Mucosa of descending colon (tissue), 3 donors: ENCODE data around the gene NCOR1. TPM values are rescaled to one million over a fixed set of nuclear protein-coding genes. Genes with fewer than 3 reads are reported as not detected.

Experiments
- ATAC-seq: fragments of 200-7000 bp; cut with Tn5 transposase; one replicate; pipeline ENCODE4 v1.9.1; 2020; ENCODE audit warnings: mild to moderate bottlenecking, moderate library complexity
- DNase-seq, 3 donors: peaks; one replicate each; pipeline ENCODE4 v3.0.0-alpha.2; 2020
- H3K36me3 ChIP-seq: fragments of 200-600 bp; one replicate; pipeline ENCODE4 v1.8.0; 2021; ENCODE audit warnings: low read depth, mild to moderate bottlenecking
- H3K4me1 ChIP-seq: fragments of 200-600 bp; one replicate; pipeline ENCODE4 v1.8.0; 2021; ENCODE audit warnings: low read depth, mild to moderate bottlenecking
- H3K4me3 ChIP-seq: fragments of 200-600 bp; one replicate; pipeline ENCODE4 v1.8.0; 2021; ENCODE audit warnings: mild to moderate bottlenecking
- H3K9me3 ChIP-seq: fragments of 200-600 bp; one replicate; pipeline ENCODE4 v1.8.0; 2021; ENCODE audit warnings: mild to moderate bottlenecking
- CTCF ChIP-seq: fragments of 200-600 bp; IDR thresholded peaks from one replicate; pipeline ENCODE4 v1.8.0; 2022; ENCODE audit warnings: antibody characterized with exemption, mild to moderate bottlenecking
- intact Hi-C, 2 donors: fragments of 100-400 bp; cut with DNase I in 1 of 2; cut with micrococcal nuclease in 1 of 2; formaldehyde crosslinking; loops; one replicate each; pipeline versions ENCODE4 v1.11.0 to v1.11.1; 2022; cut with DNase I, micrococcal nuclease
- total RNA-seq, 3 donors: library from RNA; stranded (reverse); fragmentation: NEBNext Ultra II Directional in 2 of 3; extraction: Animal tissue kit (Norgen Biotek cat#: 25700) in 2 of 3; gene quantifications; one replicate each; pipeline versions ENCODE4 v1.2.1 to v1.2.4, GENCODE V29; 2021 to 2023
- donor health status: DM: no; HTN: no; CAD: no; lungs with moderate emphysema.
- donor health status: DM: no; HTN: no; CAD: no.
- donor health status: DM: no; HTN: yes; CAD: no.

NCOR1 gene
- total RNA-seq, 3 donors from 2014 or later: 196 to 238 (median 227) TPM

DNA sequence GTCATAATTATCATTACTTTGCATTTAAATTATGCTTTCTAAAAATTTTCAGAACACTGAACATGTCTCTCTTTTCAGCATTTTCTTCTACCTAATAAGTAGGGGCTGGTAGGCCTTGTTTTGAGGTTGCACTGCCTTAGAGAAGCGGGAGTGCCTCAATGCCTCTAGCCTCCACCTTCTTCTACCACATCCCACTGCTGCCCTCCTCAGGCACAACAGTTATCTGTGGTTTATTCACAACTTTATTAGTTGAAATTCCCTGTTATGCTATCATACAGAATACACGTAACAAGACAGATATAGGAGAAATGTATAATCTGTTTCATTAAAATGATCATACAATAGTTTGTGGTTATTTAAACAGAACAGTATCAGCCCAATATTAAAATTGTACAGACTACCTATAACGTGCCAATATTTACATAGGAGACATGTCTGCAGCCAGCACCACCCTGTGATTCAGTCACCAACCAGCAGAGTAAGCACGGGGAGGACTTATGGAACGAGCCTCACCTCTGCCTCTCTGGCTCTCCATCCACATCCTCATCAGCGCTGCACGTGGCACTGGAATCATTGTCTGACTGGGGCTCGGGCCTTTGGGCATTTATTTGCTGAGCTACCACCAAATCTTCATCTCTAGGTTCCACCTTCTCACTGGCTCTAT lies 114.5 kb downstream of the NCOR1 start:
- peaks cover 5% of the 10 kb centered on the region for H3K36me3 ChIP-seq
- no peak for TF ChIP-seq CTCF
- peaks cover 2% of the 10 kb centered on the region for H3K9me3 ChIP-seq
- no peaks in the 10 kb centered on the region for H3K4me1 ChIP-seq
- intact Hi-C loops: no loop called here
- DNase-seq: no peak
- peak; percentile 25 for ATAC-seq
- no peak overlapping the region for H3K4me3 ChIP-seq

GRCh38 chr17:16091773-16092172 lies 123.6 kb downstream of the NCOR1 start:
- Histone ChIP-seq H3K4me1 (no peaks in the 10 kb centered on the region), H3K36me3 (no peaks in the 10 kb centered on the region), H3K4me3 (no peak overlapping the region), H3K9me3 (peaks cover 2% of the 10 kb centered on the region)
- DNase-seq (no peak), ATAC-seq (no peak)
- no peak for TF ChIP-seq CTCF
- intact Hi-C loops: no loop called here

DNA sequence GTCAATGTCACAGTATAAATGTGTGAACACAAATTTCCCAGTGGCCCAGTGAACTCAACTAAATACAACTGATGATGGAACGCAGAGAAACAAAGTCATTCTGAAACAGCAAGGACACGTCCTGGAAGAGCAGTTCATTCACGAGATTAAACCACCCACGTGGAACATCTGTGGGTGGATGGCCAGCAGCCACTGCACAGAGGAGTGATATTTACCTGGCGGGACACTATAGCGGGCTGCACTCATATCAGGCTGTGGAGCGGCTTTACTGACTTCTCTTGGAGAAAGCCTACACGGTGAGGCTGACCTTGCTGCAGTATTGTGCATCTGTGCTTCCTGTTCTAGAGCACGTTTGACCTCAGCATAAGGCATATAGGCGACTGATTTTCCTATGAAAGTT lies 128.4 kb downstream of the NCOR1 start:
- intact Hi-C loops: no loop called here
- no peak overlapping the region for H3K4me3 ChIP-seq
- peaks cover 5% of the 10 kb centered on the region for H3K36me3 ChIP-seq
- H3K4me1 ChIP-seq: no peaks in the 10 kb centered on the region
- DNase-seq (no peak), ATAC-seq (no peak)
- H3K9me3 ChIP-seq: no peaks in the 10 kb centered on the region
- TF ChIP-seq CTCF: no peak

DNA sequence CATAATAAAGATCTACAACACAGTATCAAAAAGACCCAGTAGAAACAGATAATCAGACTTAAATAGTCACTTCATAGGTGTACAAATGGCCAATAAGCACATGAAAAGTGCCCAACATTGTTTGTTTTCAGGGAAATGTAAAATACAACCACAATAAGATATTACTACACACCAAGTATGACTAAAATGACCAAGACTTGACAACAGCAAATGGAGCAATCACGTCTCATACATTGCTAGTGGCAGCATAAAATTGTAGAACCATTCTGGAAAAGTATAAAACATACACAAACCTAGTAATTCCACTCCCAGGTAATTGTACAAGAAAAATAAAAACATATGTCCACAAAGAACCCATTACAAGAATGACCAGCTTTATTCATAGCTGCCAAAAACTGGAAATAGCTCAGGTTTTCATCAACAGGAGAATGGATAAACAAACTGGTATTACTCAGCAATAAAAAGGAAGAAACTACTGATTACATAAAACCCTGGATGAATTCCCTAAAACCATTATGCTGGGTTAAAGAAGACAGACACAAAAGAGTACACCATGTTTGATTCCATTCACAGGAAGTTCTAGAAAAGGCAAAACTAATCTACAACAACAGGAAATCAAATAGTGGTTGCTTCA lies 130.2 kb downstream of the NCOR1 start:
- intact Hi-C loops: no loop called here
- Histone ChIP-seq H3K4me1 (no peaks in the 10 kb centered on the region), H3K36me3 (peaks cover 5% of the 10 kb centered on the region), H3K9me3 (no peaks in the 10 kb centered on the region), H3K4me3 (no peak overlapping the region)
- ATAC-seq (no peak), DNase-seq (no peak)
- no peak for TF ChIP-seq CTCF

- Histone ChIP-seq H3K4me1 (no peaks in the 10 kb centered on the region), H3K4me3 (no peak overlapping the region), H3K9me3 (no peaks in the 10 kb centered on the region), H3K36me3 (peaks cover 12% of the 10 kb centered on the region)
- intact Hi-C loops: no loop called here
- TF ChIP-seq CTCF: no peak
- ATAC-seq: no peak
- DNase-seq: no peak
Observed at GRCh38 chr17:16083223-16083622, 132.1 kb downstream of the NCOR1 start.
